Measurements from ENCODE around the gene LRRC61.

Gene LRRC61

GRCh38 chr7:150334108-150334507 is 11.0 kb downstream of the LRRC61 start:
- Histone ChIP-seq H3K4me3 (ENCODE audit: low read length) (no peak overlapping the region), H3K36me3 (ENCODE audit: insufficient read depth, low read length) (peaks cover 54% of the 10 kb centered on the region), H3K9me3 (ENCODE audit: insufficient read depth, low read depth, low read length) (no peaks in the 10 kb centered on the region), H3K4me1 (ENCODE audit: insufficient read depth, low read length) (peaks cover 24% of the 10 kb centered on the region), H3K27ac (ENCODE audit: low read depth, low read length) (no peak overlapping the region), H3K27me3 (ENCODE audit: insufficient read depth, low read length) (no peaks in the 10 kb centered on the region), H3K9ac (ENCODE audit: low read depth, low read length) (no peak overlapping the region)
- WGBS = 90% methylated on average over 8 of the region's 8 CpGs

- Histone ChIP-seq H3K9me3 (ENCODE audit: insufficient read depth, low read depth, low read length) (no peaks in the 10 kb centered on the region), H3K9ac (ENCODE audit: low read depth, low read length) (peak overlapping the region; percentile 23; the same call in 1 of the 2 replicates), H3K36me3 (ENCODE audit: insufficient read depth, low read length) (peaks cover 53% of the 10 kb centered on the region), H3K4me3 (ENCODE audit: low read length) (no peak overlapping the region), H3K4me1 (ENCODE audit: insufficient read depth, low read length) (peaks cover 21% of the 10 kb centered on the region), H3K27ac (ENCODE audit: low read depth, low read length) (peak overlapping the region; percentile 77; the same call in 1 of the 2 replicates), H3K27me3 (ENCODE audit: insufficient read depth, low read length) (peaks cover 5% of the 10 kb centered on the region; the same call in 1 of the 2 replicates)
- 38% methylated on average over 7 of the region's 7 CpGs for WGBS
These were observed 12.1 kb downstream of the LRRC61 start for GRCh38 chr7:150335108-150335773.

- Histone ChIP-seq H3K36me3 (ENCODE audit: insufficient read depth, low read length) (peaks cover 48% of the 10 kb centered on the region), H3K9ac (ENCODE audit: low read depth, low read length) (peak overlapping the region; percentile 23; the same call in 1 of the 2 replicates), H3K27me3 (ENCODE audit: insufficient read depth, low read length) (peaks cover 8% of the 10 kb centered on the region), H3K27ac (ENCODE audit: low read depth, low read length) (peak overlapping the region; percentile 77; the same call in 1 of the 2 replicates), H3K9me3 (ENCODE audit: insufficient read depth, low read depth, low read length) (no peaks in the 10 kb centered on the region), H3K4me1 (ENCODE audit: insufficient read depth, low read length) (peaks cover 21% of the 10 kb centered on the region), H3K4me3 (ENCODE audit: low read length) (no peak overlapping the region)
- 90% methylated on average over 6 of the region's 6 CpGs for WGBS
These were observed 12.6 kb downstream of the LRRC61 start for GRCh38 chr7:150335774-150336112.

- WGBS = 95% methylated on average over 14 of the region's 14 CpGs
- Histone ChIP-seq H3K9me3 (ENCODE audit: insufficient read depth, low read depth, low read length) (no peaks in the 10 kb centered on the region), H3K9ac (ENCODE audit: low read depth, low read length) (no peak overlapping the region), H3K4me3 (ENCODE audit: low read length) (no peak overlapping the region), H3K4me1 (ENCODE audit: insufficient read depth, low read length) (peaks cover 21% of the 10 kb centered on the region), H3K27me3 (ENCODE audit: insufficient read depth, low read length) (peaks cover 16% of the 10 kb centered on the region), H3K36me3 (ENCODE audit: insufficient read depth, low read length) (peaks cover 38% of the 10 kb centered on the region), H3K27ac (ENCODE audit: low read depth, low read length) (no peak overlapping the region)
These were observed 13.6 kb downstream of the LRRC61 start for GRCh38 chr7:150336746-150337145.

- no peaks in the 10 kb centered on the region for H3K9me3 ChIP-seq (ENCODE audit: insufficient read depth, low read depth, low read length)
- 95% methylated on average over 18 of the region's 18 CpGs for WGBS
- no peak overlapping the region for H3K27ac ChIP-seq (ENCODE audit: low read depth, low read length)
- peaks cover 21% of the 10 kb centered on the region for H3K27me3 ChIP-seq (ENCODE audit: insufficient read depth, low read length)
- H3K4me3 ChIP-seq (ENCODE audit: low read length) = no peak overlapping the region
- H3K36me3 ChIP-seq (ENCODE audit: insufficient read depth, low read length) = peaks cover 34% of the 10 kb centered on the region
- peaks cover 26% of the 10 kb centered on the region for H3K4me1 ChIP-seq (ENCODE audit: insufficient read depth, low read length)
- H3K9ac ChIP-seq (ENCODE audit: low read depth, low read length) = no peak overlapping the region
These were observed 14.0 kb downstream of the LRRC61 start for GRCh38 chr7:150337179-150337578.

- H3K9ac ChIP-seq (ENCODE audit: low read depth, low read length) = no peak overlapping the region
- no peaks in the 10 kb centered on the region for H3K9me3 ChIP-seq (ENCODE audit: insufficient read depth, low read depth, low read length)
- H3K27me3 ChIP-seq (ENCODE audit: insufficient read depth, low read length) = peaks cover 25% of the 10 kb centered on the region
- peaks cover 31% of the 10 kb centered on the region for H3K4me1 ChIP-seq (ENCODE audit: insufficient read depth, low read length)
- H3K36me3 ChIP-seq (ENCODE audit: insufficient read depth, low read length) = peaks cover 30% of the 10 kb centered on the region
- WGBS = 78% methylated on average over 6 of the region's 6 CpGs
- H3K27ac ChIP-seq (ENCODE audit: low read depth, low read length) = no peak overlapping the region
- no peak overlapping the region for H3K4me3 ChIP-seq (ENCODE audit: low read length)
These were observed 14.5 kb downstream of the LRRC61 start for GRCh38 chr7:150337659-150338081.

- no peak overlapping the region for H3K4me3 ChIP-seq (ENCODE audit: low read length)
- H3K4me1 ChIP-seq (ENCODE audit: insufficient read depth, low read length) = peaks cover 35% of the 10 kb centered on the region
- no peaks in the 10 kb centered on the region for H3K9me3 ChIP-seq (ENCODE audit: insufficient read depth, low read depth, low read length)
- peaks cover 30% of the 10 kb centered on the region for H3K36me3 ChIP-seq (ENCODE audit: insufficient read depth, low read length)
- H3K9ac ChIP-seq (ENCODE audit: low read depth, low read length) = no peak overlapping the region
- peaks cover 32% of the 10 kb centered on the region for H3K27me3 ChIP-seq (ENCODE audit: insufficient read depth, low read length)
- WGBS = 75% methylated on average over 11 of the region's 11 CpGs
- H3K27ac ChIP-seq (ENCODE audit: low read depth, low read length) = no peak overlapping the region
These were observed 15.1 kb downstream of the LRRC61 start for GRCh38 chr7:150338166-150338829.

- H3K27ac ChIP-seq (ENCODE audit: low read depth, low read length) = no peak overlapping the region
- H3K4me1 ChIP-seq (ENCODE audit: insufficient read depth, low read length) = peaks cover 35% of the 10 kb centered on the region
- H3K4me3 ChIP-seq (ENCODE audit: low read length) = peak overlapping the region; percentile 70
- no peak overlapping the region for H3K9ac ChIP-seq (ENCODE audit: low read depth, low read length)
- 84% methylated on average over 7 of the region's 9 CpGs for WGBS
- H3K27me3 ChIP-seq (ENCODE audit: insufficient read depth, low read length) = peaks cover 41% of the 10 kb centered on the region
- peaks cover 6% of the 10 kb centered on the region; the same call in 1 of the 2 replicates for H3K9me3 ChIP-seq (ENCODE audit: insufficient read depth, low read depth, low read length)
- H3K36me3 ChIP-seq (ENCODE audit: insufficient read depth, low read length) = peaks cover 30% of the 10 kb centered on the region
These were observed 16.3 kb downstream of the LRRC61 start for GRCh38 chr7:150339409-150339809.

- H3K4me3 ChIP-seq (ENCODE audit: low read length) = peak overlapping the region; percentile 70
These were observed 17.0 kb downstream of the LRRC61 start for GRCh38 chr7:150340024-150340749.

GRCh38 chr7:150340875-150341262 is 17.7 kb downstream of the LRRC61 start:
- peaks cover 26% of the 10 kb centered on the region for H3K4me1 ChIP-seq (ENCODE audit: insufficient read depth, low read length)
- peaks cover 41% of the 10 kb centered on the region for H3K27me3 ChIP-seq (ENCODE audit: insufficient read depth, low read length)
- peaks cover 10% of the 10 kb centered on the region; the same call in 1 of the 2 replicates for H3K9me3 ChIP-seq (ENCODE audit: insufficient read depth, low read depth, low read length)
- peak overlapping the region; percentile 70 for H3K4me3 ChIP-seq (ENCODE audit: low read length)
- under 1% methylated on average over 29 of the region's 29 CpGs for WGBS
- H3K27ac ChIP-seq (ENCODE audit: low read depth, low read length) = no peak overlapping the region
- H3K9ac ChIP-seq (ENCODE audit: low read depth, low read length) = peak overlapping the region; percentile 71
- peaks cover 30% of the 10 kb centered on the region for H3K36me3 ChIP-seq (ENCODE audit: insufficient read depth, low read length)

More at GRCh38 chr7:150340024-150340749, 17.0 kb downstream of the LRRC61 start:
- H3K36me3 ChIP-seq (ENCODE audit: insufficient read depth, low read length) = peaks cover 30% of the 10 kb centered on the region
- no peak overlapping the region for H3K27ac ChIP-seq (ENCODE audit: low read depth, low read length)
- 9% methylated on average over 39 of the region's 39 CpGs for WGBS
- peaks cover 33% of the 10 kb centered on the region for H3K4me1 ChIP-seq (ENCODE audit: insufficient read depth, low read length)
- H3K9ac ChIP-seq (ENCODE audit: low read depth, low read length) = peak overlapping the region; percentile 2; the same call in 1 of the 2 replicates
- H3K9me3 ChIP-seq (ENCODE audit: insufficient read depth, low read depth, low read length) = peaks cover 10% of the 10 kb centered on the region; the same call in 1 of the 2 replicates
- H3K27me3 ChIP-seq (ENCODE audit: insufficient read depth, low read length) = peaks cover 41% of the 10 kb centered on the region
